HepG2 (cell line): Measurements from ENCODE around the gene RAD23A. TPM values are rescaled to one million over a fixed set of nuclear protein-coding genes. Genes with fewer than 3 reads are reported as not detected.

Experiments used
- ATAC-seq: fragments of 200-7000 bp; cut with Tn5 transposase; 3 replicates; pipeline ENCODE4 v1.9.1; 2020; ENCODE audit warnings: mild to moderate bottlenecking, moderate library complexity
- BruUV-seq: library from RNA; stranded (reverse); fragments of 400-500 nt; replicated peaks from 2 replicates; lab custom pipeline; 2021; lab: Mats Ljungman, UMichigan
- CTCF ChIA-PET: fragments of 300-600 bp; formaldehyde crosslinking; extraction: SDS; loops from one replicate; lab custom pipeline; 2021; ENCODE audit warnings: low total read pairs, inconsistent platforms, low intra/inter-chr PET ratio; lab: Yijun Ruan, JAX
- POLR2A ChIA-PET: fragments of 350-600 bp; sonication (Branson Sonifier 250); formaldehyde crosslinking; loops from one replicate; lab custom pipeline; 2020; ENCODE audit warnings: antibody characterized with exemption, inconsistent platforms; lab: Yijun Ruan, JAX
- DNase-seq: peaks from one replicate; pipeline ENCODE4 v3.0.0-alpha.2; 2015; ENCODE audit warnings: low spot score
- FAIRE-seq: peaks from 3 replicates; lab custom pipeline; 2011; peaks lifted over from hg19 to GRCh38; lab: Jason Lieb, UNC
- H2AFZ ChIP-seq: one replicate; pipeline ENCODE4 v1.6.1; 2011; ENCODE audit warnings: low read length, inconsistent platforms
- H3K27ac ChIP-seq: fragments of 300-600 bp; 3 replicates; pipeline ENCODE4 v1.8.0; 2011; ENCODE audit warnings: mixed run types, mild to moderate bottlenecking, mixed read lengths, low read length, inconsistent platforms; ENCODE audit not compliant: insufficient read depth; ENCODE audit errors: extremely low read length
- H3K27me3 ChIP-seq, 2 experiments: fragments of 200-600 bp in 1 of 2; 2 replicates in 1 of 2; 3 replicates in 1 of 2; pipeline versions ENCODE4 v1.6.0 to v1.8.0; 2011; ENCODE audit warnings: low read length in 2 of 2, mild to moderate bottlenecking in 2 of 2, moderate library complexity in 2 of 2, inconsistent platforms in 1 of 2; ENCODE audit not compliant: insufficient read depth in 2 of 2, control insufficient read depth in 1 of 2
- H3K36me3 ChIP-seq, 2 experiments: fragments of 200-600 bp in 1 of 2; replicated peaks in 1 of 2; 2 replicates in 1 of 2; 3 replicates in 1 of 2; pipeline versions ENCODE4 v1.5.1 to v1.8.0; 2011; ENCODE audit warnings: low read length in 2 of 2, inconsistent platforms in 1 of 2; ENCODE audit not compliant: insufficient read depth in 2 of 2, control insufficient read depth in 1 of 2
- H3K4me1 ChIP-seq: 2 replicates; pipeline ENCODE4 v1.5.1; 2012; ENCODE audit warnings: low read length, inconsistent platforms; ENCODE audit not compliant: insufficient read depth
- H3K4me2 ChIP-seq: 2 replicates; pipeline ENCODE4 v1.6.0; 2011; ENCODE audit warnings: low read depth, low read length, inconsistent platforms
- H3K4me3 ChIP-seq, 3 experiments: fragments of 200-600 bp in 1 of 3; sonication (generic), shearing (Covaris generic) in 1 of 3; replicated peaks in 1 of 3; 2 replicates each; pipeline ENCODE4 v1.5.1; 2011 to 2016; ENCODE audit warnings: low read length in 3 of 3, inconsistent platforms in 2 of 3, low read depth in 2 of 3, mild to moderate bottlenecking in 2 of 3, control low read depth in 1 of 3, mixed read lengths in 1 of 3; ENCODE audit not compliant: insufficient read depth in 1 of 3
- H3K79me2 ChIP-seq: one replicate; pipeline ENCODE4 v1.6.1; 2011; ENCODE audit warnings: low read length, inconsistent platforms; ENCODE audit not compliant: insufficient read depth
- H3K9ac ChIP-seq: 2 replicates; pipeline ENCODE4 v1.6.0; 2011; ENCODE audit warnings: mild to moderate bottlenecking, low read depth, low read length, inconsistent platforms; ENCODE audit not compliant: insufficient read depth
- H3K9me3 ChIP-seq: 2 replicates; pipeline ENCODE4 v1.5.1; 2012; ENCODE audit warnings: mild to moderate bottlenecking, low read length
- H4K20me1 ChIP-seq: 2 replicates; pipeline ENCODE4 v1.6.0; 2011; ENCODE audit warnings: inconsistent platforms, mild to moderate bottlenecking, low read length, moderate library complexity; ENCODE audit not compliant: insufficient read depth
- AKAP8 ChIP-seq: sonication (generic); formaldehyde crosslinking; IDR thresholded peaks from 2 replicates; pipeline ENCODE4 v1.5.1; 2020; ENCODE audit warnings: mild to moderate bottlenecking, missing genetic modification reagents
- EEA1 ChIP-seq: sonication (generic); formaldehyde crosslinking; IDR thresholded peaks from 2 replicates; pipeline ENCODE4 v1.5.1; 2020; ENCODE audit warnings: mild to moderate bottlenecking, missing genetic modification reagents, borderline replicate concordance
- GFI1 ChIP-seq: sonication (generic); formaldehyde crosslinking; IDR thresholded peaks from 2 replicates; pipeline ENCODE4 v1.5.0; 2020; ENCODE audit warnings: missing genetic modification reagents, mild to moderate bottlenecking, borderline replicate concordance
- HDAC1 ChIP-seq: sonication (generic); formaldehyde crosslinking; IDR thresholded peaks from 2 replicates; pipeline ENCODE4 v1.5.1; 2020; ENCODE audit warnings: mild to moderate bottlenecking, missing genetic modification reagents
- HNRNPL ChIP-seq: fragments of 200-400 bp; formaldehyde crosslinking; IDR thresholded peaks from 2 replicates; pipeline ENCODE4 v1.6.1; 2017; ENCODE audit warnings: mild to moderate bottlenecking, low read depth, low read length
- JDP2 ChIP-seq: sonication (generic); formaldehyde crosslinking; IDR thresholded peaks from 2 replicates; pipeline ENCODE4 v1.8.1; 2022; ENCODE audit warnings: missing genetic modification reagents, borderline replicate concordance
- RBAK ChIP-seq: sonication (generic); formaldehyde crosslinking; IDR thresholded peaks from 2 replicates; pipeline ENCODE4 v1.5.1; 2020; ENCODE audit warnings: mild to moderate bottlenecking, missing genetic modification reagents
- SAP130 ChIP-seq: IDR thresholded peaks from 2 replicates; pipeline ENCODE4 v1.6.1; 2016; ENCODE audit warnings: low read depth
- SIX1 ChIP-seq: sonication (generic); formaldehyde crosslinking; IDR thresholded peaks from 2 replicates; pipeline ENCODE4 v1.4.0; 2020; ENCODE audit warnings: missing genetic modification reagents, borderline replicate concordance
- TBX3 ChIP-seq: fragments of 450-650 bp; IDR thresholded peaks from 2 replicates; pipeline ENCODE4 v1.6.1; 2017; ENCODE audit warnings: antibody characterized with exemption, mild to moderate bottlenecking, inconsistent platforms, borderline replicate concordance
- ZNF550 ChIP-seq: sonication (generic); formaldehyde crosslinking; IDR thresholded peaks from 2 replicates; pipeline ENCODE4 v1.4.0; 2020; ENCODE audit warnings: mild to moderate bottlenecking, missing genetic modification reagents, borderline replicate concordance
- ZNF790 ChIP-seq: sonication (generic); formaldehyde crosslinking; IDR thresholded peaks from 2 replicates; pipeline ENCODE4 v1.8.0; 2022; ENCODE audit warnings: missing genetic modification reagents, mild to moderate bottlenecking, borderline replicate concordance
- WGBS: methylation state at CpG from one replicate; pipeline ENCODE4 v1.1.6; 2017; ENCODE audit warnings: low lambda C conversion rate; 5-methylcytosine and 5-hydroxymethylcytosine counted together
- in situ Hi-C: cut with HindIII; loops from 2 replicates; pipeline ENCODE4 v1.10.0; 2017; ENCODE audit warnings: low pct_unique_long_range_greater_than_20kb; ENCODE audit not compliant: extremely low pct_ligation_motif_present
- intact Hi-C: fragments of 100-400 bp; cut with micrococcal nuclease; formaldehyde crosslinking; loops from one replicate; pipeline ENCODE4 v1.10.0; 2022; ENCODE audit not compliant: unreplicated experiment
- polyA plus RNA-seq, 8 experiments: library from polyadenylated mRNA; depleted of rRNA in 3 of 8; stranded (reverse) in 7 of 8; unstranded in 1 of 8; fragments of >200 nt; fragmentation: Illumina TruSeq in 4 of 8; extraction: Trizol in 4 of 8; gene quantifications; 2 replicates each; pipeline versions ENCODE4 v1.2.1 to v1.2.3, GENCODE V29; 2011 to 2016; ENCODE audit warnings: low read depth in 4 of 8, missing spikeins in 1 of 8, mixed read lengths in 1 of 8; ENCODE audit not compliant: insufficient read depth in 1 of 8
- total RNA-seq, 5 experiments: library from RNA; depleted of rRNA; stranded (reverse); fragments of >200 nt; fragmentation: Illumina TruSeq; extraction: Trizol; gene quantifications; 2 replicates each; pipeline ENCODE4 v1.2.3, GENCODE V29; 2016; ENCODE audit warnings: low read depth in 1 of 5
- TF ChIP-seq, protein P1 (sequence below): sonication (generic); formaldehyde crosslinking; IDR thresholded peaks from 2 replicates; pipeline ENCODE4 v1.5.1; 2020; ENCODE audit warnings: mild to moderate bottlenecking, missing genetic modification reagents, moderate library complexity
- TF ChIP-seq, protein P2 (sequence below): sonication (generic); formaldehyde crosslinking; IDR thresholded peaks from 2 replicates; pipeline ENCODE4 v1.5.0; 2020; ENCODE audit warnings: missing genetic modification reagents
- TF ChIP-seq, protein P3 (sequence below): IDR thresholded peaks from 2 replicates; pipeline ENCODE4 v1.6.1; 2012; ENCODE audit warnings: low read depth, low read length, improper control_type of control experiment
- TF ChIP-seq, protein P4 (sequence below): sonication (generic); formaldehyde crosslinking; IDR thresholded peaks from 2 replicates; pipeline ENCODE4 v1.5.1; 2020; ENCODE audit warnings: mild to moderate bottlenecking, missing genetic modification reagents

The RAD23A gene
- total and polyA plus RNA-seq, 2 of the 13 experiments (the other 11 are each of a cell fraction or from before 2014, with no cell fraction given): 42.5 to 54.2 TPM

DNA sequence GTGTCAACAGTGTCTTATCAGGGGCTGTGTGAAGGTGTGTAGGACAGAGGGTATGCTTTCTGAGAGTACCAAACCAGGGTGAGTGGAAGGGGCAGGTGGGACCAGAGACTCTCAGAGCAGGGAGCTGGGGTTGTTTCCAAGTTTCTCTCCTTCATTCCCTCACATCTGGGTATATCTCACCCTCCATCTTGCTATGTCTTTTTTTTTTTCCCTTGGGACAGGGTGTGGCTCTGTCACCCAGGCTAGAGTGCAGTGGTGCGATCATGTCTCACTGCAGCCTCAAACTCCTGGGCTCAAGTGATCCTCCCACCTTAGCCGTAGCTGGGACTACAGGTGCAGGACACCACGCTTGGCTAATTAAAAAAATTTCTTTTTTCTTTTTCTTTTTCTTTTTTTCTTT, 34.3 kb downstream of the RAD23A start:
- in situ Hi-C loops: loop anchor here (5.0 to 10.0 kb wide), 2 partner anchors 112 to 285 kb away; no protein-coding TSS in a partner anchor
- ChIA-PET POLR2A (interaction anchor here (1.3 kb wide), 1 partner anchor 81 kb away, joined by 3 read pairs; no protein-coding TSS in a partner anchor), CTCF (no interaction called here)
- no peak overlapping the region for H3K9ac ChIP-seq
- H3K9me3 ChIP-seq: no peaks in the 10 kb centered on the region
- no peak for FAIRE-seq
- H3K4me3 ChIP-seq: no peak overlapping the region
- no peaks in the 10 kb centered on the region for H3K36me3 ChIP-seq
- no TSS peak for BruUV-seq
- ATAC-seq: no peak
- no peak for DNase-seq
- no peak overlapping the region for H3K4me2 ChIP-seq
- H2AFZ ChIP-seq: no peak overlapping the region
- no peak overlapping the region for H3K27ac ChIP-seq
- 71% methylated on average over 3 of the region's 3 CpGs for WGBS
- H3K4me1 ChIP-seq: peaks cover 35% of the 10 kb centered on the region
- no peaks in the 10 kb centered on the region for H3K79me2 ChIP-seq
- H4K20me1 ChIP-seq: no peaks in the 10 kb centered on the region
- H3K27me3 ChIP-seq: peaks cover 0 to 5% of the 10 kb centered on the region in 2 experiments; a peak in 1 of 5 replicates
- intact Hi-C loops: no loop called here
- TF ChIP-seq, protein P1, sequence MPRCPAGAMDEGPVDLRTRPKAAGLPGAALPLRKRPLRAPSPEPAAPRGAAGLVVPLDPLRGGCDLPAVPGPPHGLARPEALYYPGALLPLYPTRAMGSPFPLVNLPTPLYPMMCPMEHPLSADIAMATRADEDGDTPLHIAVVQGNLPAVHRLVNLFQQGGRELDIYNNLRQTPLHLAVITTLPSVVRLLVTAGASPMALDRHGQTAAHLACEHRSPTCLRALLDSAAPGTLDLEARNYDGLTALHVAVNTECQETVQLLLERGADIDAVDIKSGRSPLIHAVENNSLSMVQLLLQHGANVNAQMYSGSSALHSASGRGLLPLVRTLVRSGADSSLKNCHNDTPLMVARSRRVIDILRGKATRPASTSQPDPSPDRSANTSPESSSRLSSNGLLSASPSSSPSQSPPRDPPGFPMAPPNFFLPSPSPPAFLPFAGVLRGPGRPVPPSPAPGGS (CRISPR knock-in tag): no peak
- no peak for TF ChIP-seq HNRNPL
- no peak for TF ChIP-seq SAP130 (CRISPR knock-in tag)
- TF ChIP-seq ZNF790 (CRISPR knock-in tag): no peak
- TF ChIP-seq EEA1 (CRISPR knock-in tag): no peak
- no peak for TF ChIP-seq RBAK (CRISPR knock-in tag)
- no peak for TF ChIP-seq SIX1 (CRISPR knock-in tag)
- TF ChIP-seq TBX3: no peak
- TF ChIP-seq, protein P2, sequence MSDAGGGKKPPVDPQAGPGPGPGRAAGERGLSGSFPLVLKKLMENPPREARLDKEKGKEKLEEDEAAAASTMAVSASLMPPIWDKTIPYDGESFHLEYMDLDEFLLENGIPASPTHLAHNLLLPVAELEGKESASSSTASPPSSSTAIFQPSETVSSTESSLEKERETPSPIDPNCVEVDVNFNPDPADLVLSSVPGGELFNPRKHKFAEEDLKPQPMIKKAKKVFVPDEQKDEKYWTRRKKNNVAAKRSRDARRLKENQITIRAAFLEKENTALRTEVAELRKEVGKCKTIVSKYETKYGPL (CRISPR knock-in tag): no peak
- TF ChIP-seq, protein P3, sequence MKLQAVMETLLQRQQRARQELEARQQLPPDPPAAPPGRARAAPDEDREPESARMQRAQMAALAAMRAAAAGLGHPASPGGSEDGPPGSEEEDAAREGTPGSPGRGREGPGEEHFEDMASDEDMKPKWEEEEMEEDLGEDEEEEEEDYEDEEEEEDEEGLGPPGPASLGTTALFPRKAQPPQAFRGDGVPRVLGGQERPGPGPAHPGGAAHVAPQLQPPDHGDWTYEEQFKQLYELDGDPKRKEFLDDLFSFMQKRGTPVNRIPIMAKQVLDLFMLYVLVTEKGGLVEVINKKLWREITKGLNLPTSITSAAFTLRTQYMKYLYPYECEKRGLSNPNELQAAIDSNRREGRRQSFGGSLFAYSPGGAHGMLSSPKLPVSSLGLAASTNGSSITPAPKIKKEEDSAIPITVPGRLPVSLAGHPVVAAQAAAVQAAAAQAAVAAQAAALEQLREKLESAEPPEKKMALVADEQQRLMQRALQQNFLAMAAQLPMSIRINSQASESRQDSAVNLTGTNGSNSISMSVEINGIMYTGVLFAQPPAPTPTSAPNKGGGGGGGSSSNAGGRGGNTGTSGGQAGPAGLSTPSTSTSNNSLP: no peak
- no peak for TF ChIP-seq AKAP8 (CRISPR knock-in tag)
- TF ChIP-seq ZNF550 (CRISPR knock-in tag): no peak
- no peak for TF ChIP-seq HDAC1 (CRISPR knock-in tag)
- TF ChIP-seq, protein P4, sequence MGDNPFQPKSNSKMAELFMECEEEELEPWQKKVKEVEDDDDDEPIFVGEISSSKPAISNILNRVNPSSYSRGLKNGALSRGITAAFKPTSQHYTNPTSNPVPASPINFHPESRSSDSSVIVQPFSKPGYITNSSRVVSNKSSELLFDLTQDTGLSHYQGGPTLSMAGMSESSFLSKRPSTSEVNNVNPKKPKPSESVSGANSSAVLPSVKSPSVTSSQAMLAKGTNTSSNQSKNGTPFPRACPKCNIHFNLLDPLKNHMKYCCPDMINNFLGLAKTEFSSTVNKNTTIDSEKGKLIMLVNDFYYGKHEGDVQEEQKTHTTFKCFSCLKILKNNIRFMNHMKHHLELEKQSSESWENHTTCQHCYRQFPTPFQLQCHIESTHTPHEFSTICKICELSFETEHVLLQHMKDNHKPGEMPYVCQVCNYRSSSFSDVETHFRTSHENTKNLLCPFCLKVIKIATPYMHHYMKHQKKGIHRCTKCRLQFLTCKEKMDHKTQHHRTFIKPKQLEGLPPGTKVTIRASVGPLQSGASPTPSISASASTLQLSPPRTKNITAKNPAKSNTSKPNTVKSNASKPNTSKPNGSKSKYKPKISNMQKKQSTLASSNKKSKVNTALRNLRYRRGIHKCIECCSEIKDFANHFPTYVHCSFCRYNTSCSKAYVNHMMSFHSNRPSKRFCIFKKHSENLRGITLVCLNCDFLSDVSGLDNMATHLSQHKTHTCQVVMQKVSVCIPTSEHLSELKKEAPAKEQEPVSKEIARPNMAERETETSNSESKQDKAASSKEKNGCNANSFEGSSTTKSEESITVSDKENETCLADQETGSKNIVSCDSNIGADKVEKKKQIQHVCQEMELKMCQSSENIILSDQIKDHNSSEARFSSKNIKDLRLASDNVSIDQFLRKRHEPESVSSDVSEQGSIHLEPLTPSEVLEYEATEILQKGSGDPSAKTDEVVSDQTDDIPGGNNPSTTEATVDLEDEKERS: no peak
- no peak for TF ChIP-seq GFI1 (CRISPR knock-in tag)
- TF ChIP-seq JDP2: no peak
